Thyroid gland (tissue), 4 donors: Measurements from ENCODE around the gene TDRD9. TPM values are rescaled to one million over a fixed set of nuclear protein-coding genes. Genes with fewer than 3 reads are reported as not detected.

ENCODE experiments used
- DNase-seq, 2 donors: peaks; one replicate each; pipeline ENCODE4 v3.0.0-alpha.2; 2019
- H3K27ac ChIP-seq, 3 donors: fragments of 200-600 bp; sonication (generic); 1 replicate in 2 of 3; 2 replicates in 1 of 3; pipeline ENCODE4 v1.5.1; 2016 to 2019; ENCODE audit warnings: mild to moderate bottlenecking in 1 of 3, moderate library complexity in 1 of 3
- H3K27me3 ChIP-seq: fragments of 200-600 bp; sonication (generic); one replicate; pipeline ENCODE4 v1.5.1; 2019
- H3K36me3 ChIP-seq, 2 donors: fragments of 200-600 bp; sonication (generic); one replicate each; pipeline ENCODE4 v1.5.1; 2016 to 2019
- H3K4me1 ChIP-seq, 2 donors: fragments of 200-600 bp; sonication (generic); one replicate each; pipeline ENCODE4 v1.5.1; 2017 to 2019
- H3K4me3 ChIP-seq, 3 donors: fragments of 200-600 bp; sonication (generic); replicated peaks in 1 of 3; 1 replicate in 2 of 3; 2 replicates in 1 of 3; pipeline ENCODE4 v1.5.1; 2016; ENCODE audit warnings: mild to moderate bottlenecking in 1 of 3
- H3K9me3 ChIP-seq: fragments of 200-600 bp; sonication (generic); one replicate; pipeline ENCODE4 v1.5.1; 2017
- POLR2A ChIP-seq, 2 donors: fragments of 450-650 bp; IDR thresholded peaks; one replicate each; pipeline ENCODE4 v1.6.1; 2017; ENCODE audit warnings: antibody characterized with exemption in 2 of 2, mild to moderate bottlenecking in 2 of 2, moderate library complexity in 1 of 2
- WGBS, 2 donors: methylation state at CpG; one replicate each; pipeline ENCODE4 v1.1.5; 2017; 5-methylcytosine and 5-hydroxymethylcytosine counted together
- intact Hi-C: fragments of 100-400 bp; cut with DNase I; formaldehyde crosslinking; loops from one replicate; pipeline ENCODE4 v1.15.1; 2023
- total RNA-seq, 4 donors: library from RNA; depleted of rRNA; stranded (reverse); fragments of >200 nt; gene quantifications; one replicate each; pipeline ENCODE4 v1.2.3, GENCODE V29; 2016
- TF ChIP-seq, protein P1 (sequence below), 6 experiments: fragments of 200-600 bp in 3 of 6; fragments of 450-650 bp in 3 of 6; sonication (generic) in 3 of 6; IDR thresholded peaks; one replicate each; pipeline ENCODE4 v1.5.1; 2016 to 2019; ENCODE audit warnings: antibody characterized with exemption in 6 of 6, mild to moderate bottlenecking in 2 of 6, inconsistent platforms in 1 of 6, moderate library complexity in 1 of 6

The TDRD9 gene
- total RNA-seq, 4 donors from 2014 or later = 27.4 to 85.1 (median 50.0) TPM

DNA sequence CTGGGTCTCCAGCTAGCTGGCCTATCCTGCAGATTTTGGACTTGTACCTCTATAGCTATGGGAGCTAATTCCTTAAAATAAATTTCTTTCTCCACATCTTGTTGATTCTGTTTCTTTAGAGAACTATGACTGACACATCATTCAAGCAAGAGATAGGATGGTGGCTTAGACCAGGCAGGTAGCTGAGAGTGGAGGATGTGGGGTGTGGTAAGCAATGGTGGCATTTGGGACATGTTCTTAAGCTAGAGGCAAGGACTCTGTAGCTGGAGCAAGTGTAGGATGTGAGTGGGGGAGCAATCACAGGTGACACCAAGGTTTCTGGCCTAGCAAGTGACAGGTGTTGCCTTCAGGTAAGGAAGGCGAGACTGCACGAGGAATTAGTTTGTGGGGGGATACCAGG, 6.8 kb downstream of the TDRD9 start:
- no peaks in the 10 kb centered on the region for H3K36me3 ChIP-seq
- no peaks in the 10 kb centered on the region for H3K9me3 ChIP-seq
- WGBS, 2 donors = 86 to 92% methylated on average over 2 of the region's 2 CpGs
- no peak for DNase-seq
- no peak overlapping the region for H3K27ac ChIP-seq
- no peak overlapping the region for H3K4me3 ChIP-seq
- H3K4me1 ChIP-seq = no peaks in the 10 kb centered on the region
- H3K27me3 ChIP-seq = no peaks in the 10 kb centered on the region
- intact Hi-C loops = no loop called here
- TF ChIP-seq POLR2A (IDR thresholded peaks at IDR 0.05) = no peak
- TF ChIP-seq, protein P1, sequence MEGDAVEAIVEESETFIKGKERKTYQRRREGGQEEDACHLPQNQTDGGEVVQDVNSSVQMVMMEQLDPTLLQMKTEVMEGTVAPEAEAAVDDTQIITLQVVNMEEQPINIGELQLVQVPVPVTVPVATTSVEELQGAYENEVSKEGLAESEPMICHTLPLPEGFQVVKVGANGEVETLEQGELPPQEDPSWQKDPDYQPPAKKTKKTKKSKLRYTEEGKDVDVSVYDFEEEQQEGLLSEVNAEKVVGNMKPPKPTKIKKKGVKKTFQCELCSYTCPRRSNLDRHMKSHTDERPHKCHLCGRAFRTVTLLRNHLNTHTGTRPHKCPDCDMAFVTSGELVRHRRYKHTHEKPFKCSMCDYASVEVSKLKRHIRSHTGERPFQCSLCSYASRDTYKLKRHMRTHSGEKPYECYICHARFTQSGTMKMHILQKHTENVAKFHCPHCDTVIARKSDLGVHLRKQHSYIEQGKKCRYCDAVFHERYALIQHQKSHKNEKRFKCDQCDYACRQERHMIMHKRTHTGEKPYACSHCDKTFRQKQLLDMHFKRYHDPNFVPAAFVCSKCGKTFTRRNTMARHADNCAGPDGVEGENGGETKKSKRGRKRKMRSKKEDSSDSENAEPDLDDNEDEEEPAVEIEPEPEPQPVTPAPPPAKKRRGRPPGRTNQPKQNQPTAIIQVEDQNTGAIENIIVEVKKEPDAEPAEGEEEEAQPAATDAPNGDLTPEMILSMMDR (IDR thresholded peaks at IDR 0.05) = no peak

DNA sequence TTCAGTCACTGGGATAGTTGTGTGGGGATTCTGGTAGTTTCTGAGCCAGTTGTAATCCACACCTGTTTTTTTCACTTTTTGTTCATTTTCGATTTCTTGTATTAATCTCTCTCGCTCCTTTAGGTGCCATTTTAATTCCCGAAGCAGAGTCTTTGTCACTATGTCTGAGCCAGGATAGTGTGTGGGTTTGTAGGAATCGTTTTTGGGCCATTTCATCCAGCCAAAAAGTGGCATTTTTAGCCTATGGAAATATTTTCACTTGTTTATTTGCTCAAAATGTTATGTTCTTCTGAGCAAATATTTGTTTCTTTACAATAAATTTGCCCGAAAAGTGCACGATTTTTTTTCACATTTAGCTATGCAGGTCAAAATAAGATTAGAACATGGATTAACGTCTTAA, 13.2 kb downstream of the TDRD9 start:
- TF ChIP-seq POLR2A (IDR thresholded peaks at IDR 0.05) = no peak
- TF ChIP-seq, protein P1 (IDR thresholded peaks at IDR 0.05) = no peak
- Histone ChIP-seq H3K36me3 (no peaks in the 10 kb centered on the region), H3K4me3 (no peak overlapping the region), H3K4me1 (no peaks in the 10 kb centered on the region), H3K9me3 (no peaks in the 10 kb centered on the region), H3K27ac (no peak overlapping the region), H3K27me3 (no peaks in the 10 kb centered on the region)
- WGBS, 2 donors = 84 to 85% methylated on average over 7 of the region's 7 CpGs
- DNase-seq = no peak
- intact Hi-C loops = no loop called here

DNA sequence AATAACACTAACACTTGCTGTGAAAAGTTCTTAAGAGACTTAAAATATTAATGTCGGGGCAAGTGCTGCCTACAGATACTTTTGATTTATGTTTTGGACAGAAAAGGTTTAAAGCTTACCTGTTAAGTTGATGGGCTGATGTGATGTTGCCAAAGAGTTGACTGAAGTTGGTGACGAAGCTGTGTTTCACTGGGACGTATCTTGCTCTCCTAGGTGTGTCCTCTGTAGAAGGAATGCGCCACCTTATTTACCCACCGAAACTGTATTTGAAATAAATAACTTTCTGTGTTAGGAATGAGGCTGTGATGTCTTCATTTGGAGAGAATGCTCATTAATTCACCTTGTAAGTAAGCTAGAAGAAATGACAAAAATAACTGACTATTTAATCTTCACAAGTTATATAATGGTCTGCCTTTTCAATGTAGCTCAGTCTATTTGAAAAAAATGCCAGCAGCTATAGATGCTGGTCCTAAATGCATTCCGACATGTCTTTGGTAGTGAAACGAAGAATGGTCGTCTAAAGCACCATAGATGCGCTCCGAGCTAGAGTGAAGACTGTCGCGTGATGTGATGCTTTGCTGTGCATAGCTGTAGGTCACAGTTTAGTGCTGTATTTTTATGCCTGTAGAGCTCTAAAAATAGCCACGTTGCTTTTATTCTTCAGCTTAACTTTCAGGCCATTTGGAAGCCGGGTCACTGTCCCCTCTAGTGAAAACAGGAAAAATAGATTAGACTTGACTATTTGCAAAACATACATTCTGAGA, 13.9 kb downstream of the TDRD9 start, which contains the start of gene RD3L:
Gene RD3L (minus strand): TSS at position 557 of the 764 bp plus-strand sequence. CDS start 834 bp downstream, outside the sequence.
- DNase-seq = no peak
- Histone ChIP-seq H3K9me3 (no peaks in the 10 kb centered on the region), H3K4me1 (no peaks in the 10 kb centered on the region), H3K27me3 (no peaks in the 10 kb centered on the region), H3K4me3 (no peak within 1 kb of the TSS), H3K27ac (no peak within 1 kb of the TSS), H3K36me3 (no peaks in the 10 kb centered on the region)
- TF ChIP-seq, protein P1 (IDR thresholded peaks at IDR 0.05) = no peak
- TF ChIP-seq POLR2A (IDR thresholded peaks at IDR 0.05) = no peak
- WGBS, 2 donors = 79 to 82% methylated on average over 14 of the region's 14 CpGs
- intact Hi-C loops = no loop called here

DNA sequence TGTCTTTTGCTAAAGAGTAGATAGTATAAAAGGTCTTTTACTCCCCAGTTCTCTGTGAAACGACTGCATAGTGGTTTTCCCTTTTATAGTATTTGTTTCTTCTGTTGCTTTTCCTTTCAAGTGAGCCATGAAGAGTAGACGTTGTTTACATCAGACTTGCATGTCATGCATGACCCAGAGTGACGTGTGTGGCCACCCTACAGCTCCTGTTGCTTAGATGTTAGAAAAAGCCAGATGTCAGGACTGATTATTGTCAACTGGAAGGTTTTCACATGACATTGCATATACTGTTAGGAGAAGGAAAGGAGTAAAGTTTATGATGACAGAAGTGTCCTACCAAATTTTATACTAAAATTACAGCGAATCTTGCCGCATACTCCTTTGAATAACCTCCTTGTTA, 15.4 kb downstream of the TDRD9 start:
- no peaks in the 10 kb centered on the region for H3K36me3 ChIP-seq
- H3K9me3 ChIP-seq = no peaks in the 10 kb centered on the region
- H3K27ac ChIP-seq = no peak overlapping the region
- H3K27me3 ChIP-seq = no peaks in the 10 kb centered on the region
- H3K4me3 ChIP-seq = no peak overlapping the region
- H3K4me1 ChIP-seq = no peaks in the 10 kb centered on the region
- intact Hi-C loops = no loop called here
- no peak for DNase-seq
- WGBS, 2 donors = 62 to 63% methylated on average over 5 of the region's 5 CpGs
- TF ChIP-seq, protein P1 (IDR thresholded peaks at IDR 0.05) = no peak
- no peak for TF ChIP-seq POLR2A (IDR thresholded peaks at IDR 0.05)

DNA sequence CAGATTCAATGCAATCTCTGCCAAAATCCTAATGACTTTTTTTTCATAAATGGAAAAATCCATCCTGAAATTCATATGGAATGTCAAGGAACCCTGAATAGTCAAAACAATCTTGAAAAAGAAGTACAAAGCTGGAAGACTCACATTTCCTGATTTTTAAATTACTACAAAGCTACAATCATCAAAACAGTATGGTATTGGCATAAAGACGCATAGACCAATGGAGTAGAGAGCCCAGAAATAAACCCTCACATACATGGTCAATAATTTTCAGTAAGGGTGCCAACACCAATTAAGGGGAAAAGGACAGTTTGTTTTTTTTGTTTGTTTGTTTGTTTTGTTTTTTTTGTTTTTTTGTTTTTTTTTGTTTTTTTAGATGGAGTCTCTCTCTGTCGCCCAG, 18.7 kb downstream of the TDRD9 start:
- intact Hi-C loops = no loop called here
- Histone ChIP-seq H3K9me3 (no peaks in the 10 kb centered on the region), H3K36me3 (no peaks in the 10 kb centered on the region), H3K4me1 (no peaks in the 10 kb centered on the region), H3K27me3 (no peaks in the 10 kb centered on the region), H3K27ac (no peak overlapping the region), H3K4me3 (no peak overlapping the region)
- WGBS, 2 donors = 92 to 94% methylated on average over 2 of the region's 2 CpGs
- TF ChIP-seq, protein P1 (IDR thresholded peaks at IDR 0.05) = no peak
- no peak for TF ChIP-seq POLR2A (IDR thresholded peaks at IDR 0.05)
- DNase-seq = no peak
